Measurements from ENCODE around the gene ROM1.

Gene ROM1

GRCh38 chr11:62645671-62645945 is 32.6 kb downstream of the ROM1 start:
- peak; percentile 35 for DNase-seq (ENCODE audit: low read depth)

GRCh38 chr11:62645946-62646824 is 33.1 kb downstream of the ROM1 start, which contains the start of gene GANAB:
TSS of gene GANAB (minus strand) at chr11:62646613. CDS start at chr11:62646599, 14 bp downstream.
- peak within 1 kb of the TSS; percentile 96 for H3K4me3 ChIP-seq (ENCODE audit: low read depth, low read length)
- peak; percentile 99 for DNase-seq (ENCODE audit: low read depth)
- TF ChIP-seq MYC (IDR thresholded peaks at IDR 0.05; ENCODE audit: low read depth, low read length) (peak; percentile 68; the same call in 1 of the 2 replicates), CTCF (IDR thresholded peaks at IDR 0.05; ENCODE audit: low read depth, low read length) (no peak), MAX (IDR thresholded peaks at IDR 0.05; ENCODE audit: low read depth, low read length) (peak; percentile 62), POLR2A (IDR thresholded peaks at IDR 0.05; ENCODE audit: extremely low read depth, insufficient read length) (peak; percentile 94)

More at GRCh38 chr11:62645671-62645945, 32.6 kb downstream of the ROM1 start:
- TF ChIP-seq MAX (IDR thresholded peaks at IDR 0.05; ENCODE audit: low read depth, low read length), result 0 out of 2 replicates have a peak, but pooled peaks have one; percentile 5
- TF ChIP-seq MYC (IDR thresholded peaks at IDR 0.05; ENCODE audit: low read depth, low read length), result no peak
- H3K4me3 ChIP-seq (ENCODE audit: low read depth, low read length), result peak overlapping the region; percentile 96

- TF ChIP-seq MYC (IDR thresholded peaks at IDR 0.05; ENCODE audit: low read depth, low read length), result no peak
- no peak for TF ChIP-seq MAX (IDR thresholded peaks at IDR 0.05; ENCODE audit: low read depth, low read length)
- TF ChIP-seq POLR2A (IDR thresholded peaks at IDR 0.05; ENCODE audit: extremely low read depth, insufficient read length), result no peak
- no peak for TF ChIP-seq CTCF (IDR thresholded peaks at IDR 0.05; ENCODE audit: low read depth, low read length)
- no peak for DNase-seq (ENCODE audit: low read depth)
- peak overlapping the region; percentile 25 for H3K4me3 ChIP-seq (ENCODE audit: low read depth, low read length)
These were observed 34.0 kb downstream of the ROM1 start for GRCh38 chr11:62646825-62647608.

- DNase-seq (ENCODE audit: low read depth), result no peak
- no peak overlapping the region for H3K4me3 ChIP-seq (ENCODE audit: low read depth, low read length)
- TF ChIP-seq MYC (IDR thresholded peaks at IDR 0.05; ENCODE audit: low read depth, low read length) (no peak), POLR2A (IDR thresholded peaks at IDR 0.05; ENCODE audit: extremely low read depth, insufficient read length) (no peak), MAX (IDR thresholded peaks at IDR 0.05; ENCODE audit: low read depth, low read length) (no peak), CTCF (IDR thresholded peaks at IDR 0.05; ENCODE audit: low read depth, low read length) (no peak)
These were observed 34.5 kb downstream of the ROM1 start for GRCh38 chr11:62647609-62648005.

GRCh38 chr11:62648185-62648966 is 35.3 kb downstream of the ROM1 start:
- no peak for TF ChIP-seq MYC (IDR thresholded peaks at IDR 0.05; ENCODE audit: low read depth, low read length)
- TF ChIP-seq CTCF (IDR thresholded peaks at IDR 0.05; ENCODE audit: low read depth, low read length), result no peak
- no peak for TF ChIP-seq POLR2A (IDR thresholded peaks at IDR 0.05; ENCODE audit: extremely low read depth, insufficient read length)
- TF ChIP-seq MAX (IDR thresholded peaks at IDR 0.05; ENCODE audit: low read depth, low read length), result no peak
- DNase-seq (ENCODE audit: low read depth), result no peak

More at GRCh38 chr11:62648185-62648966, 35.3 kb downstream of the ROM1 start:
- no peak overlapping the region for H3K4me3 ChIP-seq (ENCODE audit: low read depth, low read length)

All from NB4 (cell line).